Vagina (tissue), 2 donors: ENCODE data around the gene PARD6B.
"Not testable (repeated sequence)": the region's sequence is repeated elsewhere in the genome, so short reads cannot be mapped to it uniquely, and the experiment has no call there.

Experiments
- CTCF ChIP-seq, 3 experiments: fragments of 450-650 bp in 2 of 3; fragments of 200-600 bp in 1 of 3; sonication (generic) in 1 of 3; IDR thresholded peaks; one replicate each; pipeline ENCODE4 v1.5.1; 2017 to 2019; ENCODE audit warnings: antibody characterized with exemption in 3 of 3, mild to moderate bottlenecking in 2 of 3, moderate library complexity in 2 of 3
- POLR2A ChIP-seq, 2 donors: fragments of 450-650 bp; IDR thresholded peaks; one replicate each; pipeline ENCODE4 v1.6.1; 2017; ENCODE audit warnings: antibody characterized with exemption in 2 of 2, mild to moderate bottlenecking in 2 of 2, moderate library complexity in 2 of 2

- not testable (repeated sequence) for TF ChIP-seq POLR2A, CTCF (IDR thresholded peaks at IDR 0.05)
These were observed 35.8 kb downstream of the PARD6B start for GRCh38 chr20:50766955-50767809.
